ENCODE measurements around the gene STK11IP. TPM values are rescaled to one million over a fixed set of nuclear protein-coding genes. Genes with fewer than 3 reads are reported as not detected.

The STK11IP gene
- total and polyA plus RNA-seq, 2 of the 13 experiments (the other 11 are each of a cell fraction or from before 2014, with no cell fraction given): 12.8 to 24.0 TPM

- TF ChIP-seq AKNA (CRISPR knock-in tag; IDR thresholded peaks at IDR 0.05; ENCODE audit: borderline replicate concordance) (no peak), ZNF430 (CRISPR knock-in tag; IDR thresholded peaks at IDR 0.05) (peak; percentile 99), HMGXB4 (CRISPR knock-in tag; IDR thresholded peaks at IDR 0.05; ENCODE audit: borderline replicate concordance in 1 of 2, low read depth in 1 of 2) (peak; percentile 86 to 89; a peak in 3 of 4 replicates), DR1 (CRISPR knock-in tag; IDR thresholded peaks at IDR 0.05) (peak; percentile 83), ZNF703 (CRISPR knock-in tag; IDR thresholded peaks at IDR 0.05; ENCODE audit: borderline replicate concordance) (peak; percentile 82; the same call in 1 of the 2 replicates), ZNF569 (CRISPR knock-in tag; IDR thresholded peaks at IDR 0.05; ENCODE audit: borderline replicate concordance) (peak; percentile 89; the same call in 1 of the 2 replicates), ZNF780A (CRISPR knock-in tag; IDR thresholded peaks at IDR 0.05) (no peak), ZNF280D (CRISPR knock-in tag; IDR thresholded peaks at IDR 0.05) (peak; percentile 96; the same call in 1 of the 2 replicates), PLRG1 (conservative IDR thresholded peaks at IDR 0.05) (no peak), BCL3 (CRISPR knock-in tag; IDR thresholded peaks at IDR 0.05) (peak; percentile 89; the same call in 1 of the 2 replicates), ARID3A (IDR thresholded peaks at IDR 0.05; ENCODE audit: low read depth, low read length) (0 out of 2 replicates have a peak, but pooled peaks have one; percentile 42), ZNF383 (CRISPR knock-in tag; IDR thresholded peaks at IDR 0.05; ENCODE audit: borderline replicate concordance) (no peak), ZNF451 (CRISPR knock-in tag; IDR thresholded peaks at IDR 0.05) (peak; percentile 60; the same call in 1 of the 2 replicates)
Measured at GRCh38 chr2:219576505-219577388, 20.9 kb upstream of the STK11IP start (continued).

Measured in HepG2 (cell line).